Panc1 (cell line): ENCODE data around the gene GABRD.

Experiments used
- CTCF ChIP-seq: fragments of 450-650 bp; IDR thresholded peaks from 2 replicates; pipeline ENCODE4 v1.5.1; 2017; ENCODE audit warnings: mild to moderate bottlenecking
- POLR2AphosphoS5 ChIP-seq: IDR thresholded peaks from 2 replicates; pipeline ENCODE4 v1.6.1; 2012; ENCODE audit warnings: mild to moderate bottlenecking, low read depth, low read length, moderate library complexity
- REST ChIP-seq, 2 experiments: IDR thresholded peaks; 2 replicates each; pipeline ENCODE4 v1.6.1; 2011 to 2012; ENCODE audit warnings: low read depth in 2 of 2, control low read depth in 1 of 2, low read length in 1 of 2, mild to moderate bottlenecking in 1 of 2, moderate library complexity in 1 of 2; ENCODE audit not compliant: insufficient read depth in 1 of 2

- TF ChIP-seq CTCF (no peak), POLR2AphosphoS5 (no peak), REST (IDR thresholded peaks at IDR 0.05; ENCODE audit: insufficient read depth in 1 of 2, low read depth in 2 of 2, low read length in 1 of 2) (no peak)
These were observed 22.9 kb upstream of the GABRD start for GRCh38 chr1:1996207-1996651.
